ENCODE data around the gene ZNRD2. TPM values are rescaled to one million over a fixed set of nuclear protein-coding genes. Genes with fewer than 3 reads are reported as not detected.

The ZNRD2 gene
- polyA plus RNA-seq, 1 experiment: 73.3 TPM

DNA sequence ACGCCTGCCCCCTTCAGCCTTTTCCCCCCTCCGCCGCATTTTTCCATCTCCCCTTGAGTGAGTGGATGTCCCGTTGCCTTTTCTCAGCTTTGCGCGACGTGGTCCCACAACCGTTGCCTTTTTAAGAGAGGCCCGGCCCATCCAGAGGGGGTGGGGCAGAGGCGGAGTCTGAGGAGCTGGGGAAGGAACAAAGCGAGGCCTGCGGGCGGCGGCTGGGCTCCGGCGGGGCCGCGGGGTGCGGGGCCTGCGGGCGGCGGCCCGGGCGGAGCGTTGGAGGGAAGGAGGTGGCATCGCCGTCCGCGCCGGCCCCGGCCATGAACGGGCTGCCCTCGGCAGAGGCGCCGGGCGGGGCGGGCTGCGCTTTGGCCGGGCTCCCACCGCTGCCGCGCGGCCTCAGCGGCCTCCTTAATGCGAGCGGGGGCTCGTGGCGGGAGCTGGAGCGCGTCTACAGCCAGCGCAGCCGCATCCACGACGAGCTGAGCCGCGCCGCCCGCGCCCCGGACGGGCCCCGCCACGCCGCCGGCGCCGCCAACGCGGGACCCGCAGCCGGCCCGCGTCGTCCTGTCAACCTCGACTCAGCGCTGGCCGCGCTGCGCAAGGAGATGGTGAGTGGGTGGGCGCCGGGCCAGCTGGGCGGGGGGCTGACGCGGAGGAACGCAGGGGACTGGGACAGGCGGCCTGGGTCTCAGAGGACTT, 2.2 kb downstream of the ZNRD2 start, which contains the start of gene FAM89B:
TSS of gene FAM89B (plus strand) at position 183 of the 696 bp plus-strand sequence. CDS start at position 315, 132 bp downstream.
- TF ChIP-seq, protein P1, sequence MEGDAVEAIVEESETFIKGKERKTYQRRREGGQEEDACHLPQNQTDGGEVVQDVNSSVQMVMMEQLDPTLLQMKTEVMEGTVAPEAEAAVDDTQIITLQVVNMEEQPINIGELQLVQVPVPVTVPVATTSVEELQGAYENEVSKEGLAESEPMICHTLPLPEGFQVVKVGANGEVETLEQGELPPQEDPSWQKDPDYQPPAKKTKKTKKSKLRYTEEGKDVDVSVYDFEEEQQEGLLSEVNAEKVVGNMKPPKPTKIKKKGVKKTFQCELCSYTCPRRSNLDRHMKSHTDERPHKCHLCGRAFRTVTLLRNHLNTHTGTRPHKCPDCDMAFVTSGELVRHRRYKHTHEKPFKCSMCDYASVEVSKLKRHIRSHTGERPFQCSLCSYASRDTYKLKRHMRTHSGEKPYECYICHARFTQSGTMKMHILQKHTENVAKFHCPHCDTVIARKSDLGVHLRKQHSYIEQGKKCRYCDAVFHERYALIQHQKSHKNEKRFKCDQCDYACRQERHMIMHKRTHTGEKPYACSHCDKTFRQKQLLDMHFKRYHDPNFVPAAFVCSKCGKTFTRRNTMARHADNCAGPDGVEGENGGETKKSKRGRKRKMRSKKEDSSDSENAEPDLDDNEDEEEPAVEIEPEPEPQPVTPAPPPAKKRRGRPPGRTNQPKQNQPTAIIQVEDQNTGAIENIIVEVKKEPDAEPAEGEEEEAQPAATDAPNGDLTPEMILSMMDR (IDR thresholded peaks at IDR 0.05; ENCODE audit: insufficient read depth, low read depth, low read length): no peak
- peaks cover 5% of the 10 kb centered on the region; the same call in 1 of the 2 replicates for H3K36me3 ChIP-seq (ENCODE audit: control insufficient read depth, insufficient read depth, low read length)
- ChIA-PET POLR2A (interaction anchor here (0.6 to 1.3 kb wide), 3 partner anchors 12 to 43 kb away, joined by 3 to 21 read pairs (median 4); partner anchors contain the start of gene PCNX3), CTCF (interaction anchor here (0.9 to 5.6 kb wide), 11 partner anchors 10 to 80 kb away, joined by 3 to 83 read pairs (median 6); partner anchors contain the start of genes PCNX3 and SCYL1)
- no peaks in the 10 kb centered on the region for H3K27me3 ChIP-seq (ENCODE audit: control insufficient read depth, insufficient read depth, low read length)
- peak within 1 kb of the TSS; percentile 63 for H3K4me3 ChIP-seq (ENCODE audit: low read depth, low read length)
- no peak for DNase-seq (ENCODE audit: low read depth)

DNA sequence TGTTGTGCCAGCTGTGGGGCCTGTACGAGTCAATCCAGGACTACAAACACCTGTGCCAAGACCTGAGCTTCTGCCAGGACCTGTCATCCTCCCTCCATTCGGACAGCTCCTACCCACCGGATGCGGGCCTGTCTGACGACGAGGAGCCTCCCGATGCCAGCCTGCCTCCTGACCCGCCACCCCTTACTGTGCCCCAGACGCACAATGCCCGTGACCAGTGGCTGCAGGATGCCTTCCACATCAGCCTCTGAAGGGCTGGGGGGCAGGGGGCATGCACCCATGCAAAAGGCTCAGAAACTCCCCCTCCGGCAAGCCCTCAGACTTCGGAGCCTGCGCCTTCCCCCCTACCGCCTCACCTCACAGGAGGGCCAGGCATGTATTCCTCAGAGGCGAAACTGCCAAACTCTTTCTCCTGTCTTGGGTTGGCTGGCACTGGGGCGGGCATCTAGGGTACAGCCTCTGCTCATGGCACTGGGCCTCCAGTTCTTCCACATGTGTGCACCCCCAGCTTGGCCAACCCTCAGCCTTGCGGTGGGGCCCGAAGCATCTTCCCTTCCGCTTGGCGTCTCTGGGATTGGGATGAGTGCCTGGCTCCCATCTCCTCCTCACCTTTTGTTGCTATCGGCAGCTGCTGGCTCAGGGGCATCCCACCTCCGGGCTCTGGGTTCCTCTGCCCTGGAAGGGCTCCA, 3.3 kb downstream of the ZNRD2 start:
- Histone ChIP-seq H3K27me3 (ENCODE audit: control insufficient read depth, insufficient read depth, low read length) (no peaks in the 10 kb centered on the region), H3K36me3 (ENCODE audit: control insufficient read depth, insufficient read depth, low read length) (peaks cover 6% of the 10 kb centered on the region; the same call in 1 of the 2 replicates), H3K4me3 (ENCODE audit: low read depth, low read length) (peak overlapping the region; percentile 63)
- ChIA-PET POLR2A (no interaction called here), CTCF (interaction anchor here (0.7 to 5.6 kb wide), 11 partner anchors 9 to 81 kb away, joined by 3 to 83 read pairs (median 6); partner anchors contain the start of gene PCNX3)
- DNase-seq (ENCODE audit: low read depth): no peak
- TF ChIP-seq, protein P1 (IDR thresholded peaks at IDR 0.05; ENCODE audit: insufficient read depth, low read depth, low read length): no peak

DNA sequence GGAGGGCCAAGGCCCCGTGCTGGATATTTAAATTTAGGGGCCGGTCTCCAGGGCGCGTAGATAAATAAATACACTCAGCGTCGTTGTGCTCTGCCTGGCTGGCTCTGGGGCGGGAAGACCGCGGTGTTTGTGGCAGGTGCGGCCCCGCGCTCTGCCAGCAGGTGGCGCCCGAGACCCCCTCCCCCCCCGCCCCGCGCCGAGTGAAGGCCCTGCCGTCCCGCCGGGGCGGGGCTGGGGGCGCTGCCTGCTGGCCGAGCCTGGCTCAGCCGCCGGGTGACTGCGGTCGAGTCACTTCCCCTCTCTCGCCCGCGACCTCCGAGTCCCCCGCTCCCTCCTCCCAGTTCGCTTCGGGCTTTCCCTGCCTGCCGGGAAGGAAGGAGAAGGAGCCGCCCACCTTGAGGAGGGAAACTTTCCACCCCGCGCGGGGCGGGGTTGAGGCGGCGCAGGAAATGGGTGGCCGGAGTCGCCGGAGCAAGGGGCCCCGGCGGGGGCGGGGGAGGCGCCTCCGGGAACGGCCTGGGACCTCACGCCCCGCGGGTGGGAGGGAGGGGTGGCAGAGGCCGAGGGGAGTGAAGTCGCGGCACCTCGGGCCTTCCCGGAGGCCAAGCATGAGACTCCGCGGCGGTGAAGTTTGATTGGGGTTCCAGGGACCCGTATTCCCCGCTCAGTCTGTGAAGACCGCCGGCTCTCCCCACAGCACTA, 4.0 kb downstream of the ZNRD2 start:
- peak; percentile 77 for DNase-seq (ENCODE audit: low read depth)
- ChIA-PET CTCF (interaction anchor here (0.9 to 5.6 kb wide), 9 partner anchors 8 to 243 kb away, joined by 3 to 83 read pairs (median 11); partner anchors contain the start of genes KCNK7 and PCNX3), POLR2A (no interaction called here)
- H3K4me3 ChIP-seq (ENCODE audit: low read depth, low read length): peak overlapping the region; percentile 74
- no peaks in the 10 kb centered on the region for H3K27me3 ChIP-seq (ENCODE audit: control insufficient read depth, insufficient read depth, low read length)
- H3K36me3 ChIP-seq (ENCODE audit: control insufficient read depth, insufficient read depth, low read length): peaks cover 8% of the 10 kb centered on the region
- TF ChIP-seq, protein P1 (IDR thresholded peaks at IDR 0.05; ENCODE audit: insufficient read depth, low read depth, low read length): peak; percentile 70

DNA sequence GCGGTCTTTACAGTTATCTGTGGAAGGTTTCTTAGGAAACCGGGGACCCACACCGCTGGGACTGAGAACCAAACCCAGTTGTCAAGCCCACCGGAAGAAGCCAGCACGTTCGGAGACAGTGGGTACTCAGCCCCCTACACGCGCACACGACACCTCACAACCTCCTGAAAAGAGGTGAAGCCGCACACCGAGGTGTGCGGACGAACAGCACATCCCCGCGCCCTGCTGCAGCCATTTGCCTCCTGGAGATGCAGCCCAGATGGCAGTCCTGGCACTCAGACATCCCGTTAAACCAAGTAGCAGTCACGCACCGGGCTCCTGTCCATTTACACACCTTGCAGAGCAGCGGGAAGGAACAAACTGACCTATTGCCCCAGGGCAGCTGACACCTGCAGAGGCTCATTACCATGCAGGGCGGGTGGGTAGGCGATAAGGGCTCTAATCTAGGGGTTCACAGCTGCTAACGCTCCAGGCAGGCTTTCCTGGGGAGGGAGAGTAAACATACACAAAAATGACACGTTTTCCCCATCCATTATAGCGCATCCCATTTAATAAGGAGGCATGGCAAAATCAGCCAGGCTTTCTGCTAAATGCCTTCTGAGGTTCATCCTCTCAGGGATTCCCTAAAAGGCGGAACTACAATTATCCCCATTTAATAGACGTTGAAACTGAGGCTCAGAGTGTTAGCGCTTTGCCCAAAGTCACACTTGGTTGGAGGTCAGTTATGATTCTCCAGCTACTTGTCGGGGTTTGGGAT, 4.7 kb downstream of the ZNRD2 start:
- H3K27me3 ChIP-seq (ENCODE audit: control insufficient read depth, insufficient read depth, low read length): no peaks in the 10 kb centered on the region
- no peak for DNase-seq (ENCODE audit: low read depth)
- ChIA-PET CTCF (interaction anchor here (0.8 to 3.9 kb wide), 6 partner anchors 10 to 242 kb away, joined by 3 to 25 read pairs (median 5); partner anchors contain the start of gene KCNK7), POLR2A (no interaction called here)
- peak overlapping the region; percentile 74 for H3K4me3 ChIP-seq (ENCODE audit: low read depth, low read length)
- peaks cover 14% of the 10 kb centered on the region for H3K36me3 ChIP-seq (ENCODE audit: control insufficient read depth, insufficient read depth, low read length)
- TF ChIP-seq, protein P1 (IDR thresholded peaks at IDR 0.05; ENCODE audit: insufficient read depth, low read depth, low read length): no peak

Measured in BJ (cell line).